NB4 (cell line): ENCODE measurements around the gene PITPNC1.

Source experiments
- MYC ChIP-seq: IDR thresholded peaks from 2 replicates; pipeline ENCODE4 v1.6.1; 2011; ENCODE audit warnings: low read depth, low read length
- TF ChIP-seq, protein P1 (sequence below): IDR thresholded peaks from one replicate; pipeline ENCODE4 v1.5.1; 2012; ENCODE audit warnings: low read depth, low read length

DNA sequence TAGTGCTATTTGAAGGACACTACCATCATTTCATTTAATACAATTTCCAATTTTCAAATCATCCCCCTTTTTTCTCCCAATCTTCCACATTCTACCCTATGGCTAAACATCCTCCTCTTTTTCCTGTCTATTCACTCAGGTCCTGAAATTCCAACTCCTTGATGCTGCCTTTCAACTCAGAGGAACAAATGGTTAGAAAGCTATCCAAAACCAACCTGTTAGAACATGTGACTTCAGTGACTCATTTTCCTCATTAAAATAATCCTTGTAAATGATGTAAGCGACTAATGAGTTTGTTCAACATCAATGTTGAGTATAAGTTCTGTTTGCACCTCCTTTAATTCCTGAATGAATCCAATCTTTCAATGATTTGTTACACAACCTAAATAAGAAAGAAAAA, 16.2 kb upstream of the PITPNC1 start:
- TF ChIP-seq, protein P1, sequence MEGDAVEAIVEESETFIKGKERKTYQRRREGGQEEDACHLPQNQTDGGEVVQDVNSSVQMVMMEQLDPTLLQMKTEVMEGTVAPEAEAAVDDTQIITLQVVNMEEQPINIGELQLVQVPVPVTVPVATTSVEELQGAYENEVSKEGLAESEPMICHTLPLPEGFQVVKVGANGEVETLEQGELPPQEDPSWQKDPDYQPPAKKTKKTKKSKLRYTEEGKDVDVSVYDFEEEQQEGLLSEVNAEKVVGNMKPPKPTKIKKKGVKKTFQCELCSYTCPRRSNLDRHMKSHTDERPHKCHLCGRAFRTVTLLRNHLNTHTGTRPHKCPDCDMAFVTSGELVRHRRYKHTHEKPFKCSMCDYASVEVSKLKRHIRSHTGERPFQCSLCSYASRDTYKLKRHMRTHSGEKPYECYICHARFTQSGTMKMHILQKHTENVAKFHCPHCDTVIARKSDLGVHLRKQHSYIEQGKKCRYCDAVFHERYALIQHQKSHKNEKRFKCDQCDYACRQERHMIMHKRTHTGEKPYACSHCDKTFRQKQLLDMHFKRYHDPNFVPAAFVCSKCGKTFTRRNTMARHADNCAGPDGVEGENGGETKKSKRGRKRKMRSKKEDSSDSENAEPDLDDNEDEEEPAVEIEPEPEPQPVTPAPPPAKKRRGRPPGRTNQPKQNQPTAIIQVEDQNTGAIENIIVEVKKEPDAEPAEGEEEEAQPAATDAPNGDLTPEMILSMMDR, result no peak
- no peak for TF ChIP-seq MYC
